Rectal smooth muscle tissue (tissue), 1 donor: ENCODE measurements around the gene ZNF791.

Source experiments
- H3K27ac ChIP-seq: one replicate; pipeline ENCODE4 v1.7.0; 2013; ENCODE audit warnings: low read depth, low read length, inconsistent platforms
- H3K27me3 ChIP-seq: one replicate; pipeline ENCODE4 v1.7.0; 2013; ENCODE audit warnings: low read length; ENCODE audit not compliant: control insufficient read depth, insufficient read depth
- H3K36me3 ChIP-seq: one replicate; pipeline ENCODE4 v1.7.0; 2013; ENCODE audit warnings: low read length; ENCODE audit not compliant: control insufficient read depth, insufficient read depth
- H3K4me1 ChIP-seq: one replicate; pipeline ENCODE4 v1.7.0; 2013; ENCODE audit warnings: low read length; ENCODE audit not compliant: control insufficient read depth, insufficient read depth
- H3K4me3 ChIP-seq: one replicate; pipeline ENCODE4 v1.7.0; 2013; ENCODE audit warnings: low read length
- H3K9ac ChIP-seq: one replicate; pipeline ENCODE4 v1.7.0; 2013; ENCODE audit warnings: low read length

The ZNF791 gene

GRCh38 chr19:12657966-12658365 lies 47.2 kb downstream of the ZNF791 start:
- Histone ChIP-seq H3K4me3 (no peak overlapping the region), H3K36me3 (peaks cover 18% of the 10 kb centered on the region), H3K9ac (no peak overlapping the region)

GRCh38 chr19:12660980-12661379 lies 50.3 kb downstream of the ZNF791 start:
- Histone ChIP-seq H3K27ac (no peak overlapping the region), H3K9ac (no peak overlapping the region), H3K27me3 (no peaks in the 10 kb centered on the region), H3K4me3 (no peak overlapping the region), H3K4me1 (peaks cover 3% of the 10 kb centered on the region), H3K36me3 (peaks cover 16% of the 10 kb centered on the region)

More at GRCh38 chr19:12657966-12658365, 47.2 kb downstream of the ZNF791 start:
- no peak overlapping the region for H3K27ac ChIP-seq
- H3K27me3 ChIP-seq = no peaks in the 10 kb centered on the region
- no peaks in the 10 kb centered on the region for H3K4me1 ChIP-seq

- H3K4me3 ChIP-seq = peak overlapping the region; percentile 82
- no peak overlapping the region for H3K27ac ChIP-seq
- peaks cover 7% of the 10 kb centered on the region for H3K36me3 ChIP-seq
- no peaks in the 10 kb centered on the region for H3K27me3 ChIP-seq
- peaks cover 15% of the 10 kb centered on the region for H3K4me1 ChIP-seq
- no peak overlapping the region for H3K9ac ChIP-seq
Observed at GRCh38 chr19:12664406-12665280, 53.9 kb downstream of the ZNF791 start.

- Histone ChIP-seq H3K4me1 (peaks cover 17% of the 10 kb centered on the region), H3K36me3 (peaks cover 7% of the 10 kb centered on the region), H3K4me3 (peak overlapping the region; percentile 82), H3K9ac (no peak overlapping the region), H3K27me3 (no peaks in the 10 kb centered on the region), H3K27ac (no peak overlapping the region)
Observed at GRCh38 chr19:12665281-12665573, 54.5 kb downstream of the ZNF791 start.

GRCh38 chr19:12665671-12666264 lies 55.0 kb downstream of the ZNF791 start:
- no peaks in the 10 kb centered on the region for H3K27me3 ChIP-seq
- H3K27ac ChIP-seq = no peak overlapping the region
- peaks cover 7% of the 10 kb centered on the region for H3K36me3 ChIP-seq
- peak overlapping the region; percentile 66 for H3K9ac ChIP-seq
- peak overlapping the region; percentile 82 for H3K4me3 ChIP-seq
- peaks cover 22% of the 10 kb centered on the region for H3K4me1 ChIP-seq

GRCh38 chr19:12666265-12667048 lies 55.7 kb downstream of the ZNF791 start, which contains the start of the genes MAN2B1 and WDR83:
Gene MAN2B1, minus strand, starts transcription at chr19:12666742. Its CDS starts 41 bp downstream, at chr19:12666701.
Gene WDR83, plus strand, starts transcription at chr19:12666807. Its CDS starts 2,984 bp downstream, at chr19:12669791.
- Histone ChIP-seq H3K27me3 (no peaks in the 10 kb centered on the region), H3K36me3 (peaks cover 4% of the 10 kb centered on the region), H3K27ac (peak within 1 kb of the TSS; percentile 15), H3K4me3 (peak within 1 kb of the TSS; percentile 82), H3K9ac (peak within 1 kb of the TSS; percentile 86), H3K4me1 (peaks cover 22% of the 10 kb centered on the region)

- Histone ChIP-seq H3K4me3 (peak overlapping the region; percentile 97), H3K36me3 (peaks cover 4% of the 10 kb centered on the region), H3K9ac (no peak overlapping the region), H3K27me3 (no peaks in the 10 kb centered on the region), H3K27ac (no peak overlapping the region), H3K4me1 (peaks cover 22% of the 10 kb centered on the region)
Observed at GRCh38 chr19:12667731-12668302, 57.1 kb downstream of the ZNF791 start.

GRCh38 chr19:12668346-12668745 lies 57.6 kb downstream of the ZNF791 start:
- Histone ChIP-seq H3K27ac (peak overlapping the region; percentile 99), H3K36me3 (peaks cover 4% of the 10 kb centered on the region), H3K27me3 (no peaks in the 10 kb centered on the region), H3K9ac (no peak overlapping the region), H3K4me3 (peak overlapping the region; percentile 97), H3K4me1 (peaks cover 22% of the 10 kb centered on the region)

GRCh38 chr19:12668932-12669269 lies 58.2 kb downstream of the ZNF791 start:
- H3K36me3 ChIP-seq = peaks cover 5% of the 10 kb centered on the region
- peak overlapping the region; percentile 97 for H3K4me3 ChIP-seq
- H3K27ac ChIP-seq = peak overlapping the region; percentile 99
- peak overlapping the region; percentile 95 for H3K9ac ChIP-seq
- H3K4me1 ChIP-seq = peaks cover 22% of the 10 kb centered on the region
- H3K27me3 ChIP-seq = no peaks in the 10 kb centered on the region

- H3K36me3 ChIP-seq = peaks cover 11% of the 10 kb centered on the region
- peak overlapping the region; percentile 97 for H3K9ac ChIP-seq
- peak overlapping the region; percentile 99 for H3K27ac ChIP-seq
- H3K4me3 ChIP-seq = peak overlapping the region; percentile 97
- H3K4me1 ChIP-seq = peaks cover 22% of the 10 kb centered on the region
- H3K27me3 ChIP-seq = no peaks in the 10 kb centered on the region
Observed at GRCh38 chr19:12669270-12670158, 58.8 kb downstream of the ZNF791 start.

GRCh38 chr19:12670159-12670928 lies 59.6 kb downstream of the ZNF791 start:
- H3K36me3 ChIP-seq = peaks cover 11% of the 10 kb centered on the region
- H3K4me1 ChIP-seq = peaks cover 22% of the 10 kb centered on the region
- peak overlapping the region; percentile 74 for H3K9ac ChIP-seq
- H3K27me3 ChIP-seq = no peaks in the 10 kb centered on the region
- peak overlapping the region; percentile 97 for H3K4me3 ChIP-seq
- H3K27ac ChIP-seq = no peak overlapping the region
